Activated naive CD4-positive, alpha-beta T cell treated with anti-CD3 and anti-CD28 coated beads, Interleukin-2, amount 50 U/mL, for 72 hours (primary cell): ENCODE data around the gene ZFYVE26. TPM values are rescaled to one million over a fixed set of nuclear protein-coding genes. Genes with fewer than 3 reads are reported as not detected.
A peak's percentile ranks its signal among the peaks of the same experiment; 100 is the strongest.
"Not testable (repeated sequence)": the region's sequence is repeated elsewhere in the genome, so short reads cannot be mapped to it uniquely, and the experiment has no call there.

Source experiments
- ATAC-seq, 2 donors: fragments of 150-1000 bp; cut with Tn5 transposase; 2 replicates each; pipeline ENCODE4 v1.10.0; 2021; ENCODE audit warnings: mild to moderate bottlenecking in 2 of 2, moderate library complexity in 2 of 2
- DNase-seq, 2 donors: peaks; one replicate each; pipeline ENCODE4 v3.0.0; 2021 to 2022; ENCODE audit warnings: low spot score in 2 of 2
- H3K27ac Mint-ChIP-seq, 2 donors: one replicate each; pipeline ENCODE4 v1.8.0; 2022; ENCODE audit warnings: mild to moderate bottlenecking in 2 of 2, mixed read lengths in 2 of 2
- H3K36me3 Mint-ChIP-seq, 2 donors: one replicate each; pipeline ENCODE4 v1.8.0; 2022; ENCODE audit warnings: mixed read lengths in 2 of 2
- H3K9me3 Mint-ChIP-seq, 2 donors: one replicate each; pipeline ENCODE4 v1.8.0; 2022; ENCODE audit warnings: mixed read lengths in 2 of 2
- total RNA-seq, 2 donors: library from RNA; stranded (reverse); gene quantifications; one replicate each; pipeline ENCODE4 v1.2.3, GENCODE V29; 2022

ZFYVE26 gene
- total RNA-seq, 2 donors from 2014 or later: 19.3 to 23.5 TPM

DNA sequence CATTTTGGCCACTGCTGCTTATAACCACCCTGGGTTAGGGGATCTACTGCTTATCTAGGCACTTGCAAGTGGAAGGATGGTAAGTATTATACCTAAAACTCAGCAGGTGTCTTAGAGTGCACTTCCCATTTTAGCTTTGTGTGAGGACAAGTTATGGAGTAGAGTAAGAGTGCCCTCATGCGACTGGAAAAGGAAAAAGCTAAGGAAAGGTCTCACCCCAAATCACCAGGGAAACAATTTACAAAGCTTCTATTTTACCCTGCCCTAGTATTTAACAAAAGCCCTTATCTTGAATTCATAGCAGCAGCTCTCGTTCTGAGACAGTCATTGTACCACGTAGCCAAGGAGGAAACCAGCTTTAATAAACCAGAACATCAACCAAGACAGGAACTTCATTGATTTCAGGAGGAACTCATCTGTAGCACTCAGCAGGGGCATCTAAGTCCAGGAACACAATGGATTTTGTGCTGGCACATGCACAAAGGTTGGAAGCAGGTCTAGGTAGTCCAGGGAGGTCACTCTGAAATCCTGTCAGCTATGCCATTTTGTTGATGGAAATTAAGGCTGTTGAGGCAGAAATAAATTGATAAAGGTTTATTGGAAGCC, 111.8 kb downstream of the ZFYVE26 start:
- H3K27ac Mint-ChIP-seq: no peak overlapping the region
- H3K9me3 Mint-ChIP-seq: no peaks in the 10 kb centered on the region
- peak in 1 of 2 donors; percentile 25 for DNase-seq
- ATAC-seq: peak; percentile 80
- peaks cover 0 to 1% of the 10 kb centered on the region in 2 donors for H3K36me3 Mint-ChIP-seq

DNA sequence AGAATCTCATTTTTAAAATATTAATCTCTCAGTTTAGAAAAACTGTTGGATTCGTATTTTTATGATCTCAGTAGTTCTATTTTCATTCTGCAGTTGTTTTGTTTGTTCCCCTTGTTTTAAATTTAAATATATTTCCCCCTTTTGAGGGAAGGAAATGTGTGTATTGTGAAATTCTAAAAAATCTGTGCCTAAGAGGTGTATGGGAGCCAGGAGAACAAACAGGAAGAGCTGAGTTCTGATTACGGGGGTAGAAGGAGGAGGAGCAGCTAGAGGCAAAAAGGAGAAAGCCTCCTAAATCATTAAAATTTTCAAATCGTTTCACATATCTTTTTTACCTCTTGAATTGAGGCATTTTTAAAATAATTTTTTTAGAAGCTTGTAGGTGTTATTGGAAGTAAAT, 112.4 kb downstream of the ZFYVE26 start:
- ATAC-seq: no peak
- Mint-ChIP-seq H3K36me3 (no peaks in the 10 kb centered on the region), H3K9me3 (no peaks in the 10 kb centered on the region), H3K27ac (no peak overlapping the region)
- DNase-seq: no peak

DNA sequence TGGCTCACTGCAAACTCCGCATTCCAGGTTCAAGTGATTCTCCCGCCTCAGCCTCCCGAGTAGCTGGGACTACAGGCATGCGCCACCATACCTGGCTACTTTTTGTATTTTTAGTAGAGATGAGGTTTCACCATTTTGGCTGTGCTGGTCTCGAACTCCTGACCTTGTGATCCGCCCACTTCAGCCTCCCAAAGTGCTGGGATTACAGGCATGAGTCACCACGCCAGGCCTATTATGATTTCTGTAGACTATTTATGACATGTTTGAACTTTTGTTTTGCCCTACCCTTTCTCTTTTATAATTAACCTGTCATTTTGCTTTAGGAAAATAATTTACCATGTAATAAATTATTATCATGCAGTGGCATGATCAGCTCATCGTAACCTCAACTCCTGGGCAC, 114.9 kb downstream of the ZFYVE26 start, which contains the start of gene RDH12:
RDH12 (plus strand) TSS at position 395 of the 400 bp plus-strand sequence. CDS start 20,757 bp downstream, outside the sequence.
- not testable (repeated sequence) for ATAC-seq, H3K9me3 Mint-ChIP-seq, DNase-seq, H3K27ac Mint-ChIP-seq, H3K36me3 Mint-ChIP-seq

DNA sequence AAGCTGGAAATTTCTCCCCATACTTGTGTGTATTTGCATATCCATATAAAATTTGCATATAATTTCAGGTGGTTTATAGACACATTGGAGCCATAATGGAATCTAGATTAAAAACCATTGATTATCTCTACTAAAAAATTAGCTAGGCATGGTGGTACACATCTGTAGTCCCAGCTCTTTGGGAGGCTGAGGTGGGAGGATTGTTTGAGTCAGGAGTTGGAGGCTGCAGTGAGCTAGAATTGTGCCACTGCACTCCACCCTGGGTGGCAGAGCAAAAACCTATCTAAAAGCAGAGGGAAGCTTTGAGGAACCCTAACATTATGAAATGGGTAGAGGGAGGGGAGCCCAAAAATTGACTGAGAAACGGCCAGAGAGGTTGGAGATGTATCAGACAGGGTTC, 118.2 kb downstream of the ZFYVE26 start:
- Mint-ChIP-seq H3K36me3 (no peaks in the 10 kb centered on the region), H3K9me3 (no peaks in the 10 kb centered on the region), H3K27ac (no peak overlapping the region)
- no peak for ATAC-seq
- no peak for DNase-seq

DNA sequence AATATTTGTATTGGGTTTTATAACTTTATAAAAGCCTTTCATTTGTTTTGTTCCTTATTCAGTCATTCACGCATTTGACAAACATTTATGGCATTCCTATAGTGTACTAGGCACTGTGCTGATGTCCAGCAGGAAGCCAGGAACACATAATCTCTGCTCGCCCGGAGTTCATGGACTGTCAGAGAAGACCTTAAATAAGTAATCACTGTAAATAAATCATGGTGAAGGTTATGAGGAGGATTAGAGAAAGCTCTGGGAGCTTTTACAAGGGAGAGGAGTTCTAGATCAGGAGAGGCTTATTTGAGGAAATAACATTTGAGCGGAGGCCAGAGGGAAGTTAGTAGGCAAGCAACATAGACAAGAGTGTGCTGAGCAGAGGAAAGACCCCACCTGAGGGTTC, 119.4 kb downstream of the ZFYVE26 start:
- ATAC-seq: no peak
- no peak for DNase-seq
- peak overlapping the region in 1 of 2 donors; percentile 93 for H3K27ac Mint-ChIP-seq
- H3K36me3 Mint-ChIP-seq: peaks cover 0 to 5% of the 10 kb centered on the region in 2 donors
- no peaks in the 10 kb centered on the region for H3K9me3 Mint-ChIP-seq

Other genes starting within 250 kb of the ZFYVE26 start
- gene PIGH, start 216.3 kb downstream of the ZFYVE26 start, total RNA-seq: 10 to 100 TPM; 15.6 to 27.6 TPM
- 10 to 100 TPM; 22.4 to 41.5 TPM for gene ARG2, start 196.7 kb downstream of the ZFYVE26 start, total RNA-seq
- gene VTI1B, start 142.0 kb downstream of the ZFYVE26 start, total RNA-seq: 10 to 100 TPM; 24.7 to 71.1 TPM
- gene RDH11, start 120.8 kb downstream of the ZFYVE26 start, total RNA-seq: 10 to 100 TPM; 41.5 to 54.6 TPM
- not detected for gene RDH12, start 114.7 kb downstream of the ZFYVE26 start, total RNA-seq
- gene RAD51B, start 3.2 kb upstream of the ZFYVE26 start, total RNA-seq: 10 to 100 TPM; 36.5 to 53.0 TPM